Measurements from ENCODE around the gene TMEM72. TPM values are rescaled to one million over a fixed set of nuclear protein-coding genes. Genes with fewer than 3 reads are reported as not detected.
A peak's percentile ranks its signal among the peaks of the same experiment; 100 is the strongest.

The TMEM72 gene
- total and polyA plus RNA-seq, 2 experiments from 2014 or later = not detected

- no peaks in the 10 kb centered on the region for H3K27me3 ChIP-seq (ENCODE audit: insufficient read depth)
- no peaks in the 10 kb centered on the region for H4K20me1 ChIP-seq (replicated peaks; ENCODE audit: insufficient read depth)
- no peak for ATAC-seq
- H2AFZ ChIP-seq = no peak overlapping the region
- Mint-ChIP-seq H3K36me3 (ENCODE audit: low read depth) (no peaks in the 10 kb centered on the region; the same call in 2 of the 3 replicates), H3K27ac (no peak overlapping the region; the same call in 1 of the 2 replicates), H3K27me3 (ENCODE audit: insufficient read depth, low read depth, poor library complexity) (peaks cover 15% of the 10 kb centered on the region), H3K4me3 (no peak overlapping the region; the same call in 2 of the 3 replicates), H3K9me3 (no peaks in the 10 kb centered on the region), H3K4me1 (peaks cover 50% of the 10 kb centered on the region)
- no peaks in the 10 kb centered on the region for H3K9me2 ChIP-seq (ENCODE audit: insufficient read depth)
- no peak for DNase-seq (ENCODE audit: low spot score)
- no peak overlapping the region for H3K4me3 ChIP-seq
- peak overlapping the region; percentile 76 for H3K4me2 ChIP-seq
- H3K4me1 ChIP-seq (ENCODE audit: insufficient read depth) = peaks cover 34% of the 10 kb centered on the region
- H3K79me2 ChIP-seq (replicated peaks; ENCODE audit: insufficient read depth) = no peaks in the 10 kb centered on the region
- no peaks in the 10 kb centered on the region for H3F3A ChIP-seq (replicated peaks; ENCODE audit: low read depth)
- TF ChIP-seq JUNB (IDR thresholded peaks at IDR 0.05; ENCODE audit: unreplicated experiment) (no peak), ZNF114 (CRISPR knock-in tag; IDR thresholded peaks at IDR 0.05) (no peak), EZH2phosphoT487 (IDR thresholded peaks at IDR 0.05; ENCODE audit: unreplicated experiment) (no peak), EZH2 (IDR thresholded peaks at IDR 0.05; ENCODE audit: low read depth, unreplicated experiment) (no peak), POLR2AphosphoS5 (IDR thresholded peaks at IDR 0.05; ENCODE audit: low read depth) (no peak), CTCF (conservative IDR thresholded peaks at IDR 0.05; ENCODE audit: low read depth in 2 of 2) (no peak)
- TF ChIP-seq, protein P1, sequence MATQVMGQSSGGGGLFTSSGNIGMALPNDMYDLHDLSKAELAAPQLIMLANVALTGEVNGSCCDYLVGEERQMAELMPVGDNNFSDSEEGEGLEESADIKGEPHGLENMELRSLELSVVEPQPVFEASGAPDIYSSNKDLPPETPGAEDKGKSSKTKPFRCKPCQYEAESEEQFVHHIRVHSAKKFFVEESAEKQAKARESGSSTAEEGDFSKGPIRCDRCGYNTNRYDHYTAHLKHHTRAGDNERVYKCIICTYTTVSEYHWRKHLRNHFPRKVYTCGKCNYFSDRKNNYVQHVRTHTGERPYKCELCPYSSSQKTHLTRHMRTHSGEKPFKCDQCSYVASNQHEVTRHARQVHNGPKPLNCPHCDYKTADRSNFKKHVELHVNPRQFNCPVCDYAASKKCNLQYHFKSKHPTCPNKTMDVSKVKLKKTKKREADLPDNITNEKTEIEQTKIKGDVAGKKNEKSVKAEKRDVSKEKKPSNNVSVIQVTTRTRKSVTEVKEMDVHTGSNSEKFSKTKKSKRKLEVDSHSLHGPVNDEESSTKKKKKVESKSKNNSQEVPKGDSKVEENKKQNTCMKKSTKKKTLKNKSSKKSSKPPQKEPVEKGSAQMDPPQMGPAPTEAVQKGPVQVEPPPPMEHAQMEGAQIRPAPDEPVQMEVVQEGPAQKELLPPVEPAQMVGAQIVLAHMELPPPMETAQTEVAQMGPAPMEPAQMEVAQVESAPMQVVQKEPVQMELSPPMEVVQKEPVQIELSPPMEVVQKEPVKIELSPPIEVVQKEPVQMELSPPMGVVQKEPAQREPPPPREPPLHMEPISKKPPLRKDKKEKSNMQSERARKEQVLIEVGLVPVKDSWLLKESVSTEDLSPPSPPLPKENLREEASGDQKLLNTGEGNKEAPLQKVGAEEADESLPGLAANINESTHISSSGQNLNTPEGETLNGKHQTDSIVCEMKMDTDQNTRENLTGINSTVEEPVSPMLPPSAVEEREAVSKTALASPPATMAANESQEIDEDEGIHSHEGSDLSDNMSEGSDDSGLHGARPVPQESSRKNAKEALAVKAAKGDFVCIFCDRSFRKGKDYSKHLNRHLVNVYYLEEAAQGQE (IDR thresholded peaks at IDR 0.05; ENCODE audit: unreplicated experiment) = no peak
- TF ChIP-seq, protein P2, sequence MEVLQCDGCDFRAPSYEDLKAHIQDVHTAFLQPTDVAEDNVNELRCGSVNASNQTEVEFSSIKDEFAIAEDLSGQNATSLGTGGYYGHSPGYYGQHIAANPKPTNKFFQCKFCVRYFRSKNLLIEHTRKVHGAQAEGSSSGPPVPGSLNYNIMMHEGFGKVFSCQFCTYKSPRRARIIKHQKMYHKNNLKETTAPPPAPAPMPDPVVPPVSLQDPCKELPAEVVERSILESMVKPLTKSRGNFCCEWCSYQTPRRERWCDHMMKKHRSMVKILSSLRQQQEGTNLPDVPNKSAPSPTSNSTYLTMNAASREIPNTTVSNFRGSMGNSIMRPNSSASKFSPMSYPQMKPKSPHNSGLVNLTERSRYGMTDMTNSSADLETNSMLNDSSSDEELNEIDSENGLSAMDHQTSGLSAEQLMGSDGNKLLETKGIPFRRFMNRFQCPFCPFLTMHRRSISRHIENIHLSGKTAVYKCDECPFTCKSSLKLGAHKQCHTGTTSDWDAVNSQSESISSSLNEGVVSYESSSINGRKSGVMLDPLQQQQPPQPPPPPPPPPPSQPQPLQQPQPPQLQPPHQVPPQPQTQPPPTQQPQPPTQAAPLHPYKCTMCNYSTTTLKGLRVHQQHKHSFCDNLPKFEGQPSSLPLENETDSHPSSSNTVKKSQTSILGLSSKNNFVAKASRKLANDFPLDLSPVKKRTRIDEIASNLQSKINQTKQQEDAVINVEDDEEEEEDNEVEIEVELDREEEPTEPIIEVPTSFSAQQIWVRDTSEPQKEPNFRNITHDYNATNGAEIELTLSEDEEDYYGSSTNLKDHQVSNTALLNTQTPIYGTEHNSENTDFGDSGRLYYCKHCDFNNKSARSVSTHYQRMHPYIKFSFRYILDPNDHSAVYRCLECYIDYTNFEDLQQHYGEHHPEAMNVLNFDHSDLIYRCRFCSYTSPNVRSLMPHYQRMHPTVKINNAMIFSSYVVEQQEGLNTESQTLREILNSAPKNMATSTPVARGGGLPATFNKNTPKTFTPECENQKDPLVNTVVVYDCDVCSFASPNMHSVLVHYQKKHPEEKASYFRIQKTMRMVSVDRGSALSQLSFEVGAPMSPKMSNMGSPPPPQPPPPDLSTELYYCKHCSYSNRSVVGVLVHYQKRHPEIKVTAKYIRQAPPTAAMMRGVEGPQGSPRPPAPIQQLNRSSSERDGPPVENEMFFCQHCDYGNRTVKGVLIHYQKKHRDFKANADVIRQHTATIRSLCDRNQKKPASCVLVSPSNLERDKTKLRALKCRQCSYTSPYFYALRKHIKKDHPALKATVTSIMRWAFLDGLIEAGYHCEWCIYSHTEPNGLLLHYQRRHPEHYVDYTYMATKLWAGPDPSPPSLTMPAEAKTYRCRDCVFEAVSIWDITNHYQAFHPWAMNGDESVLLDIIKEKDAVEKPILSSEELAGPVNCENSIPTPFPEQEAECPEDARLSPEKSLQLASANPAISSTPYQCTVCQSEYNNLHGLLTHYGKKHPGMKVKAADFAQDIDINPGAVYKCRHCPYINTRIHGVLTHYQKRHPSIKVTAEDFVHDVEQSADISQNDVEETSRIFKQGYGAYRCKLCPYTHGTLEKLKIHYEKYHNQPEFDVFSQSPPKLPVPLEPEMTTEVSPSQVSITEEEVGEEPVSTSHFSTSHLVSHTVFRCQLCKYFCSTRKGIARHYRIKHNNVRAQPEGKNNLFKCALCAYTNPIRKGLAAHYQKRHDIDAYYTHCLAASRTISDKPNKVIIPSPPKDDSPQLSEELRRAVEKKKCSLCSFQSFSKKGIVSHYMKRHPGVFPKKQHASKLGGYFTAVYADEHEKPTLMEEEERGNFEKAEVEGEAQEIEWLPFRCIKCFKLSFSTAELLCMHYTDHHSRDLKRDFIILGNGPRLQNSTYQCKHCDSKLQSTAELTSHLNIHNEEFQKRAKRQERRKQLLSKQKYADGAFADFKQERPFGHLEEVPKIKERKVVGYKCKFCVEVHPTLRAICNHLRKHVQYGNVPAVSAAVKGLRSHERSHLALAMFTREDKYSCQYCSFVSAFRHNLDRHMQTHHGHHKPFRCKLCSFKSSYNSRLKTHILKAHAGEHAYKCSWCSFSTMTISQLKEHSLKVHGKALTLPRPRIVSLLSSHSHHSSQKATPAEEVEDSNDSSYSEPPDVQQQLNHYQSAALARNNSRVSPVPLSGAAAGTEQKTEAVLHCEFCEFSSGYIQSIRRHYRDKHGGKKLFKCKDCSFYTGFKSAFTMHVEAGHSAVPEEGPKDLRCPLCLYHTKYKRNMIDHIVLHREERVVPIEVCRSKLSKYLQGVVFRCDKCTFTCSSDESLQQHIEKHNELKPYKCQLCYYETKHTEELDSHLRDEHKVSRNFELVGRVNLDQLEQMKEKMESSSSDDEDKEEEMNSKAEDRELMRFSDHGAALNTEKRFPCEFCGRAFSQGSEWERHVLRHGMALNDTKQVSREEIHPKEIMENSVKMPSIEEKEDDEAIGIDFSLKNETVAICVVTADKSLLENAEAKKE (CRISPR knock-in tag; IDR thresholded peaks at IDR 0.05) = no peak
- H3K27ac ChIP-seq (ENCODE audit: low read depth) = peak overlapping the region; percentile 79; the same call in 1 of the 2 replicates
- H3K36me3 ChIP-seq (ENCODE audit: insufficient read depth) = no peaks in the 10 kb centered on the region
Measured at GRCh38 chr10:44979281-44980191, 68.4 kb downstream of the TMEM72 start.

All from GM23338 (cell line).